Measurements from ENCODE around the gene ADAMTSL2.

- TF ChIP-seq CTCF (IDR thresholded peaks at IDR 0.05; ENCODE audit: poor library complexity): no peak
- TF ChIP-seq EZH2 (IDR thresholded peaks at IDR 0.05; ENCODE audit: borderline replicate concordance): no peak
- no peak for TF ChIP-seq EZH2phosphoT487 (IDR thresholded peaks at IDR 0.05; ENCODE audit: low read depth, severe bottlenecking, unreplicated experiment)
Observed at GRCh38 chr9:133494636-133495326, 39.7 kb upstream of the ADAMTSL2 start.

Measured in hepatocyte (in vitro differentiated cells).